GM19372 (cell line): ENCODE data around the gene SMCO1.
"Not testable (repeated sequence)": the region's sequence is repeated elsewhere in the genome, so short reads cannot be mapped to it uniquely, and the experiment has no call there.

Experiments
- ATAC-seq: cut with Tn5 transposase; IDR thresholded peaks from one replicate; pipeline ENCODE4 v1.9.1; 2021; ENCODE audit warnings: mild to moderate bottlenecking, low read depth, moderate library complexity; ENCODE audit not compliant: unreplicated experiment

Gene SMCO1

GRCh38 chr3:196514913-196515621, at the start of gene SMCO1:
Gene SMCO1 (minus strand): TSS chr3:196515346. CDS start chr3:196515209, 137 bp downstream.
- ATAC-seq = no peak

- no peak for ATAC-seq
Observed at GRCh38 chr3:196563721-196564225, 48.6 kb upstream of the SMCO1 start.

GRCh38 chr3:196559826-196560225, 44.7 kb upstream of the SMCO1 start:
- ATAC-seq = no peak

- no peak for ATAC-seq
Observed at GRCh38 chr3:196558476-196558875, 43.3 kb upstream of the SMCO1 start.

GRCh38 chr3:196557236-196557635, 42.1 kb upstream of the SMCO1 start:
- no peak for ATAC-seq

- no peak for ATAC-seq
Observed at GRCh38 chr3:196555295-196555694, 40.1 kb upstream of the SMCO1 start.

GRCh38 chr3:196554205-196554604, 39.1 kb upstream of the SMCO1 start:
- no peak for ATAC-seq

- ATAC-seq = no peak
Observed at GRCh38 chr3:196553551-196553950, 38.4 kb upstream of the SMCO1 start.

- ATAC-seq = no peak
Observed at GRCh38 chr3:196552253-196552652, 37.1 kb upstream of the SMCO1 start.

GRCh38 chr3:196550172-196550571, 35.0 kb upstream of the SMCO1 start:
- ATAC-seq = not testable (repeated sequence)

- not testable (repeated sequence) for ATAC-seq
Observed at GRCh38 chr3:196549312-196549711, 34.2 kb upstream of the SMCO1 start.

GRCh38 chr3:196547067-196547466, 31.9 kb upstream of the SMCO1 start:
- no peak for ATAC-seq

- ATAC-seq = no peak
Observed at GRCh38 chr3:196546537-196546936, 31.4 kb upstream of the SMCO1 start.

GRCh38 chr3:196544491-196544992, 29.4 kb upstream of the SMCO1 start:
- no peak for ATAC-seq

- no peak for ATAC-seq
Observed at GRCh38 chr3:196541684-196542445, 26.7 kb upstream of the SMCO1 start.

GRCh38 chr3:196537319-196537984, 22.3 kb upstream of the SMCO1 start:
- no peak for ATAC-seq

GRCh38 chr3:196533260-196533681, 18.1 kb upstream of the SMCO1 start:
- no peak for ATAC-seq

GRCh38 chr3:196531418-196531817, 16.3 kb upstream of the SMCO1 start:
- no peak for ATAC-seq

GRCh38 chr3:196528639-196529233, 13.6 kb upstream of the SMCO1 start:
- ATAC-seq = peak; percentile 84

- no peak for ATAC-seq
Observed at GRCh38 chr3:196525141-196525540, 10.0 kb upstream of the SMCO1 start.

GRCh38 chr3:196524527-196524926, 9.4 kb upstream of the SMCO1 start:
- no peak for ATAC-seq
